OCI-LY1 (cell line): ENCODE measurements around the gene DNAJC6.

ENCODE experiments used
- H2AFZ ChIP-seq: fragments of 200-600 bp; sonication (generic), shearing (Covaris generic); 2 replicates; pipeline ENCODE4 v1.6.0; 2014; ENCODE audit warnings: antibody characterized with exemption, mild to moderate bottlenecking, low read length
- H3F3A ChIP-seq: fragments of 200-600 bp; sonication (generic), shearing (Covaris generic); 2 replicates; pipeline ENCODE4 v1.6.0; 2014; ENCODE audit warnings: mild to moderate bottlenecking, antibody characterized with exemption, low read length, moderate library complexity; ENCODE audit not compliant: insufficient read depth
- H3K27ac ChIP-seq: fragments of 200-600 bp; sonication (generic); 2 replicates; pipeline ENCODE4 v1.5.1; 2014; ENCODE audit warnings: low read length, mixed run types, mild to moderate bottlenecking, low read depth; ENCODE audit not compliant: poor library complexity, severe bottlenecking
- H3K27me3 ChIP-seq: fragments of 200-600 bp; sonication (generic); 2 replicates; pipeline ENCODE4 v1.6.0; 2014; ENCODE audit warnings: antibody characterized with exemption, mild to moderate bottlenecking, low read length, moderate library complexity; ENCODE audit not compliant: insufficient read depth
- H3K36me3 ChIP-seq: fragments of 200-600 bp; sonication (generic); 2 replicates; pipeline ENCODE4 v1.6.1; 2014; ENCODE audit warnings: mild to moderate bottlenecking, antibody characterized with exemption, low read length, moderate library complexity, mixed read lengths; ENCODE audit not compliant: insufficient read depth
- H3K4me1 ChIP-seq: fragments of 200-600 bp; sonication (generic); 2 replicates; pipeline ENCODE4 v1.5.1; 2014; ENCODE audit warnings: mild to moderate bottlenecking, low read length, moderate library complexity; ENCODE audit not compliant: insufficient read depth, severe bottlenecking
- H3K4me2 ChIP-seq: fragments of 200-600 bp; sonication (generic), shearing (Covaris generic); 2 replicates; pipeline ENCODE4 v1.6.1; 2014; ENCODE audit warnings: low read length
- H3K4me3 ChIP-seq: fragments of 200-600 bp; sonication (generic); 2 replicates; pipeline ENCODE4 v1.5.1; 2014; ENCODE audit warnings: low read length, low read depth, mild to moderate bottlenecking, mixed read lengths; ENCODE audit not compliant: poor library complexity, severe bottlenecking
- H3K79me2 ChIP-seq: fragments of 200-600 bp; shearing (Covaris generic); 2 replicates; pipeline ENCODE4 v1.6.1; 2016; ENCODE audit warnings: mixed run types, low read length, mixed read lengths; ENCODE audit not compliant: insufficient read depth
- H3K9ac ChIP-seq: fragments of 200-600 bp; sonication (generic), shearing (Covaris generic); 2 replicates; pipeline ENCODE4 v1.6.1; 2014; ENCODE audit warnings: mild to moderate bottlenecking, low read length, mixed read lengths
- H3K9me2 ChIP-seq: fragments of 200-600 bp; sonication (generic), shearing (Covaris generic); 2 replicates; pipeline ENCODE4 v1.6.1; 2014; ENCODE audit warnings: low read depth, mild to moderate bottlenecking, low read length, mixed read lengths
- H3K9me3 ChIP-seq: fragments of 200-600 bp; shearing (Covaris generic); 2 replicates; pipeline ENCODE4 v1.6.1; 2014; ENCODE audit warnings: low read length, mixed read lengths
- H4K20me1 ChIP-seq: fragments of 200-600 bp; sonication (generic), shearing (Covaris generic); 2 replicates; pipeline ENCODE4 v1.6.0; 2016; ENCODE audit warnings: mild to moderate bottlenecking, low read length; ENCODE audit not compliant: insufficient read depth
- EZH2 ChIP-seq: fragments of 200-600 bp; sonication (generic), shearing (Covaris generic); IDR thresholded peaks from 2 replicates; pipeline ENCODE4 v1.8.0; 2017; ENCODE audit warnings: borderline replicate concordance, mixed run types, mild to moderate bottlenecking, antibody characterized with exemption, low read length, moderate library complexity, mixed read lengths
- TF ChIP-seq, protein P1 (sequence below): fragments of 200-600 bp; sonication (generic), shearing (Covaris generic); IDR thresholded peaks from 2 replicates; pipeline ENCODE4 v1.5.1; 2017; ENCODE audit warnings: mild to moderate bottlenecking, antibody characterized with exemption, low read length, moderate library complexity, mixed read lengths

Gene DNAJC6

DNA sequence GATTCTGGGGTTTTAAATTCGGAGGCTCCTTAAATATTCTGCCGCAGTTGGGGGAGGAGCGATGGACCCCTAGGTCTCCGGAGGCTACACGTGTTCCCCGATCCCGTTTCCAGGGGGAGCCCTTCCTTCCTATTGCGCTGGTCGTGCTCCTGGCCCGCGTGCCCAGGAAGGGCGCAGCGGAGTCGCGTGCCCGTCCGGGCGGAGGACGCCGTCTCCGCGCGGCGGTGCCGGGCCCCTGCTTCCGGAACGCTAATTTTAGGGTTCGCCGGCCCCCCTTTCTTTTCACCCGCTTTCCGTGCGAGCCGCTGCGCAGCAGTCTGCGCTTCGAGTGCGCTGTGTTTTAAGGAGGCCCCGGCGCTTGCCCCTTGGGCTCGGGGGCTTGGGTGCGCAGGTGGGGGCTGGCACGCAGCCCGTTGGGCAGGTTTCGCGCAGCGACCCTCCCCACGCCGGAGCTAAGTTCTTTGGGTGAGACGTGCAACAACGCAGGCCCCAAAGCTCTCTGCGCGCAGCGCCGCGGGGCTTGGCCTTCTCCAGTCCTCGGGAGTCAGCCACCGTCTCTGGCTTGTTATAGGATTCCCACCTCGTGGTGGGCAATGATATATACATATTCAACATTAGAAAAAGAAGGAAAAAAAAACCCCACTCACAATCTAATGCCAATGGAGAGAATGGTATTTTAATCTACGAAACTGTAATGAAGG, 43.5 kb upstream of the DNAJC6 start:
- TF ChIP-seq EZH2, result no peak
- TF ChIP-seq, protein P1, sequence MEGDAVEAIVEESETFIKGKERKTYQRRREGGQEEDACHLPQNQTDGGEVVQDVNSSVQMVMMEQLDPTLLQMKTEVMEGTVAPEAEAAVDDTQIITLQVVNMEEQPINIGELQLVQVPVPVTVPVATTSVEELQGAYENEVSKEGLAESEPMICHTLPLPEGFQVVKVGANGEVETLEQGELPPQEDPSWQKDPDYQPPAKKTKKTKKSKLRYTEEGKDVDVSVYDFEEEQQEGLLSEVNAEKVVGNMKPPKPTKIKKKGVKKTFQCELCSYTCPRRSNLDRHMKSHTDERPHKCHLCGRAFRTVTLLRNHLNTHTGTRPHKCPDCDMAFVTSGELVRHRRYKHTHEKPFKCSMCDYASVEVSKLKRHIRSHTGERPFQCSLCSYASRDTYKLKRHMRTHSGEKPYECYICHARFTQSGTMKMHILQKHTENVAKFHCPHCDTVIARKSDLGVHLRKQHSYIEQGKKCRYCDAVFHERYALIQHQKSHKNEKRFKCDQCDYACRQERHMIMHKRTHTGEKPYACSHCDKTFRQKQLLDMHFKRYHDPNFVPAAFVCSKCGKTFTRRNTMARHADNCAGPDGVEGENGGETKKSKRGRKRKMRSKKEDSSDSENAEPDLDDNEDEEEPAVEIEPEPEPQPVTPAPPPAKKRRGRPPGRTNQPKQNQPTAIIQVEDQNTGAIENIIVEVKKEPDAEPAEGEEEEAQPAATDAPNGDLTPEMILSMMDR, result no peak
- Histone ChIP-seq H3K4me3 (peak overlapping the region; percentile 59), H3K9me2 (no peaks in the 10 kb centered on the region), H3K27ac (no peak overlapping the region), H3K9me3 (no peaks in the 10 kb centered on the region), H3F3A (no peaks in the 10 kb centered on the region), H3K79me2 (no peaks in the 10 kb centered on the region), H3K9ac (peak overlapping the region; percentile 54), H3K27me3 (no peaks in the 10 kb centered on the region), H3K4me1 (peaks cover 23% of the 10 kb centered on the region), H3K4me2 (peak overlapping the region; percentile 77), H2AFZ (no peak overlapping the region), H3K36me3 (no peaks in the 10 kb centered on the region), H4K20me1 (0 out of 2 replicates have a peak, but pooled peaks cover 2% of the 10 kb centered on the region)

DNA sequence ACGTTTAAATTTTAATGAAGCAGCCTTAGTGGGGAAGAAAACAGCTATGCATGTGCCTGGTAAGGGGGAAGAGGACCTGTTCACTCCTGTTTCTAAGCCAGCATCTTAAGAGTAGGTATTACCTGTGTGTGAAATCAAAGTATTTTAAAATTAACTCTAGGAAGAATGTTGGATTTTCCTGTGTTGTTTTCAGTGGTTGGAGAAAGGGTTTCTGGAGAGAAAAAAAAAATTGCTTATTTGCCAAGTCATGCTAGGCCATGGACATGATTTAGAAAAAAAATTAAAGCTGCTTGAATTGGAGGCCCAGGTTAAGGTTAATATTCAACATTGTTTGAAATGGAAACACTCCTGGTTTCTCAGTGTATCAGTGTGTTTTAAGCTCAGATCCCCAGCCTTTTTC, 42.9 kb upstream of the DNAJC6 start:
- Histone ChIP-seq H3K9me2 (no peaks in the 10 kb centered on the region), H3K27me3 (no peaks in the 10 kb centered on the region), H3K79me2 (no peaks in the 10 kb centered on the region), H3K36me3 (no peaks in the 10 kb centered on the region), H3K4me1 (peaks cover 23% of the 10 kb centered on the region), H3K4me2 (no peak overlapping the region; the same call in 1 of the 2 replicates), H3K4me3 (no peak overlapping the region), H3F3A (no peaks in the 10 kb centered on the region), H3K27ac (no peak overlapping the region), H3K9ac (no peak overlapping the region), H3K9me3 (no peaks in the 10 kb centered on the region), H4K20me1 (no peaks in the 10 kb centered on the region), H2AFZ (no peak overlapping the region)
- no peak for TF ChIP-seq EZH2
- TF ChIP-seq, protein P1, result no peak

DNA sequence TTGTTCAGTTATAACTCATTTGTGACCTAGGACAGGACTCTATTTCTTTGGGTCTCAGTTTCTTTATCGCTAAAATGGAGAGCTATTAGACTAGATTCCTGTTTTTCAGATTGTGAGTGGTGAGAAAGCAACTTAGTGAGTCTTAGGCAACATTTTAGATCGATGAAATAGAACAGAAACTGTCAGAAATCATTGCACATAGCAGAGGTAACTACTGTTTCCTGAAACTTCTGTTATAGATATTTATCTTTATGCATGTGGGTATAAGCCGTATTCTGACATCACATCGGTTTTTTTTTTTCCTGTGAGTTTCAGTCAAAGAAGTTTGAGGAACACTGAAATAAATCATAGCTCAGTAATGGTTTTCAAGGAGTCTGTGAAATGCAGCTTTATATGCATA, 42.1 kb upstream of the DNAJC6 start:
- peaks cover 23% of the 10 kb centered on the region for H3K4me1 ChIP-seq
- no peak overlapping the region for H3K9ac ChIP-seq
- H3K9me3 ChIP-seq, result no peaks in the 10 kb centered on the region
- no peaks in the 10 kb centered on the region for H3K36me3 ChIP-seq
- no peaks in the 10 kb centered on the region for H3K9me2 ChIP-seq
- no peak for TF ChIP-seq EZH2
- TF ChIP-seq, protein P1, result no peak
- H3K27me3 ChIP-seq, result no peaks in the 10 kb centered on the region
- no peak overlapping the region for H3K4me2 ChIP-seq
- H4K20me1 ChIP-seq, result no peaks in the 10 kb centered on the region
- H3K79me2 ChIP-seq, result no peaks in the 10 kb centered on the region
- no peaks in the 10 kb centered on the region for H3F3A ChIP-seq
- H3K4me3 ChIP-seq, result no peak overlapping the region
- no peak overlapping the region for H3K27ac ChIP-seq
- no peak overlapping the region for H2AFZ ChIP-seq
